Choroid plexus epithelial cell (primary cell): Measurements from ENCODE around the gene TNFAIP1.

Experiments
- DNase-seq: peaks from one replicate; pipeline ENCODE4 v3.0.0-alpha.2; 2010; ENCODE audit warnings: low read depth
- H3K4me3 ChIP-seq: 2 replicates; pipeline ENCODE4 v1.5.1; 2011; ENCODE audit warnings: low read depth, mild to moderate bottlenecking, control low read depth, low read length, moderate library complexity
- TF ChIP-seq, protein P1 (sequence below): conservative IDR thresholded peaks from 2 replicates; pipeline ENCODE4 v1.5.1; 2011; ENCODE audit warnings: low read depth, mild to moderate bottlenecking, control low read depth, inconsistent platforms, low read length, moderate library complexity

TNFAIP1 gene

DNA sequence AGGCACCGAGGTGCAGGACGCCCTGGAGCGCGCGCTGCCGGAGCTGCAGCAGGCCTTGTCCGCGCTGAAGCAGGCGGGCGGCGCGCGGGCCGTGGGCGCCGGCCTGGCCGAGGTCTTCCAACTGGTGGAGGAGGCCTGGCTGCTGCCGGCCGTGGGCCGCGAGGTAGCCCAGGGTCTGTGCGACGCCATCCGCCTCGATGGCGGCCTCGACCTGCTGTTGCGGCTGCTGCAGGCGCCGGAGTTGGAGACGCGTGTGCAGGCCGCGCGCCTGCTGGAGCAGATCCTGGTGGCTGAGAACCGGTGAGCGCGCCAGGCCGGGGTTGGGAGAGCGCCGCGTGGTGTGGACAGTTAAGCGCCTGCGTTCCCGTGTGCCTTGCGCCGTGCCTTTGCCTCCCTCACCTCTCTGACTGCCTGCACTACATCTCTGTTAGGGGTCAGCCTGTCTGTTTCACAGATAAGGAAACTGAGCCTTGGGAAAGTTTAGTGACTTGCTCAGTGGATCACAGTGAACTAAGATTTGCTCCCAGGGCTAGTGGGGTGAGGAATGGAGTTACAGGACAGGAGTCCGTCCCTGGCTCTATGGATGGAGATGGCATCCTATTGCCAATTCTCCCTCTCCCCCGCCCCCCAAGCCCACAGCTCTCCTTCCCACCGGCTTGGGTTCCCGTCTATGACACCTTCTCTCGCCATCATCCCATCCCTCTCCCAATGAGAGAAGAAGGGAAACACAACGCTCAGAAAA lies 36.8 kb downstream of the TNFAIP1 start:
- TF ChIP-seq, protein P1, sequence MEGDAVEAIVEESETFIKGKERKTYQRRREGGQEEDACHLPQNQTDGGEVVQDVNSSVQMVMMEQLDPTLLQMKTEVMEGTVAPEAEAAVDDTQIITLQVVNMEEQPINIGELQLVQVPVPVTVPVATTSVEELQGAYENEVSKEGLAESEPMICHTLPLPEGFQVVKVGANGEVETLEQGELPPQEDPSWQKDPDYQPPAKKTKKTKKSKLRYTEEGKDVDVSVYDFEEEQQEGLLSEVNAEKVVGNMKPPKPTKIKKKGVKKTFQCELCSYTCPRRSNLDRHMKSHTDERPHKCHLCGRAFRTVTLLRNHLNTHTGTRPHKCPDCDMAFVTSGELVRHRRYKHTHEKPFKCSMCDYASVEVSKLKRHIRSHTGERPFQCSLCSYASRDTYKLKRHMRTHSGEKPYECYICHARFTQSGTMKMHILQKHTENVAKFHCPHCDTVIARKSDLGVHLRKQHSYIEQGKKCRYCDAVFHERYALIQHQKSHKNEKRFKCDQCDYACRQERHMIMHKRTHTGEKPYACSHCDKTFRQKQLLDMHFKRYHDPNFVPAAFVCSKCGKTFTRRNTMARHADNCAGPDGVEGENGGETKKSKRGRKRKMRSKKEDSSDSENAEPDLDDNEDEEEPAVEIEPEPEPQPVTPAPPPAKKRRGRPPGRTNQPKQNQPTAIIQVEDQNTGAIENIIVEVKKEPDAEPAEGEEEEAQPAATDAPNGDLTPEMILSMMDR: no peak
- DNase-seq: peak; percentile 23
- H3K4me3 ChIP-seq: peak overlapping the region; percentile 56

DNA sequence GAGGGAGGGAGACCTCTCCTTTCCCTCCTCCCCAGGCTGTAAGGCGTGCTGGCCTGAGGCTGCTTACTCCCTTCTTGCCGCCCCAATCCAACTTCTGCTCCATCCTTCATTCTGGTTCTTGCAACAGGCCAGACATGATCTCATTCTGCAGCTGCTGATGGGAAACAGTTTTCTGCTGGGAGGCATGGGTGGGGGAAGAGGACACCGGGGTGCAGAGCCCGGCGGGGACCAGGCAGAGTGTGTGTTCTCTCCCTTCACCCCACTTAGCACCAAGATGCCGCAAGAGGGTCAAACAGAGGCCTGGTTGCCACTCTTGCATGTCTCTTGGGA lies 37.3 kb downstream of the TNFAIP1 start:
- TF ChIP-seq, protein P1: no peak
- no peak overlapping the region for H3K4me3 ChIP-seq
- DNase-seq: no peak

DNA sequence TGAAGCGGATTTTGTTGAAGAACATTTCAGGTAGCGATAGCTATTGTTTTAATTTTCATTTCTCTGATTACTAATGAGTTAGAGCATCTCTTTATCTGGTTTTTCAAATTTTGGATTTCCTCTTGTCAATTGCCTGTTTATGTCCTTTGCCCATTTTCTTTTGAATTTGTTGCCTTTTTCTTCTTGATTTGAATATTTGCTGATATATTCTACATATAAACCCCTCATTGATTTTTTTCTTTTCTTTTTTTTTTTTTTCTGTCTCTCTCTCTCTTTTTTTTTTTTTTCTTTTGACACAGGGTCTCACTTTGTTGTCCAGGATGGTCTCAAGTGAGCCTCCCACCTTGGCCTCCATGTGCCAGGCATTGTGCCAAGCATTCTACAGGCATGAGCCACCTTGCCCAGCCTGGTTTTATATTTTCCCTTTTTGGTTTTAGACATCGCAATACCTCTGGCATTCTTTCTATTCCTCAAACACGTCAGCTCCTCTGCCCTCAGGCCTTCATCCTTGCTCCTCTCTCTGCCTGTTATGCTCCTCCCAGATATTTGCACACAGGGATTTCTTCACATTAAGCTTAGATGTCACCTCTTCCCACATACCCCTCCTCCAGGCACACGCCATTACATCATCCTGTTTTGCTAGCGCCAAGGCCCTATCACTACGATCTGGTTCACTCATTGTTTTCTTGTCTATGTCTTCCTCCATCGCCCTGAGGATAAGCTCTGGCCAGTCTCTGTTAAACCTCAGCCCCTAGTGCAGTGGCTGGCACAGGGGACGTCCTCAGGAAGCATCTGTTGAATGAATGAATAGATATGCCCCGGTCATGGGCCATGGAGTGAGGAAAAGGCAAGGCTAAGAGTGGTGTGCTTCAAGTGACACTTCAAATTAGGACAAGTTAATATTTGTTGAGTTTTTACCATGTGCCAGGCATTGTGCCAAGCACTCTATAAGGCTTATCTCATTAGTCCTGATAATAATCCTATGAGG lies 44.5 kb downstream of the TNFAIP1 start:
- TF ChIP-seq, protein P1: no peak
- H3K4me3 ChIP-seq: no peak overlapping the region
- DNase-seq: peak; percentile 26

GRCh38 chr17:28381141-28381825 lies 45.7 kb downstream of the TNFAIP1 start:
- peak; percentile 14 for DNase-seq
- TF ChIP-seq, protein P1: peak; percentile 47
- no peak overlapping the region for H3K4me3 ChIP-seq

DNA sequence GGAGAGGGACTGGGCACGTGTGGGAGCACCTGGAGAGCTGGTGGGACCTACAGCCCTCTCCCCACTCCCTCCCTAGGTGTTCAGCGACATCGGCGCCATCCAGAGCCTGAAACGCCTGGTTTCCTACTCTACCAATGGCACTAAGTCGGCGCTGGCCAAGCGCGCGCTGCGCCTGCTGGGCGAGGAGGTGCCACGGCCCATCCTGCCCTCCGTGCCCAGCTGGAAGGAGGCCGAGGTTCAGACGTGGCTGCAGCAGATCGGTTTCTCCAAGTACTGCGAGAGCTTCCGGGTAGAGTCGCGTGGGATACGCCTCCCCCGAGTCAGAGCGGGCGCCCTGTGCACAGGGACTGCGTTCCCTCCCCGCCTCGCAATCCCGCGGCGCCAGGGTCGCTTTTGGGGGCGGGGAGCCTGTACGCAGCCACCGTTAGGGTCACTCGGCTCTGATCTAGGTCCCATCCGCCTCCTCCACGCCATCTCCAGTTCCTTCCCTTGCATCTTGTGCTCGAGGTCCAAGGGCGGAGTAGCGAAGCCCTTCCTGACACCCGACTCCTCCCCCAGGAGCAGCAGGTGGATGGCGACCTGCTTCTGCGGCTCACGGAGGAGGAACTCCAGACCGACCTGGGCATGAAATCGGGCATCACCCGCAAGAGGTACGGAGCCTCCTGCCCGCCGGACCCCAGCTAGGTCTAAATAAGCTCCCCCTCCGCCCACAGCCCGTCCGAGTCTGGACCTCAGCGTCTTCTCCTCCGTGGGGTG lies 48.9 kb downstream of the TNFAIP1 start:
- DNase-seq: no peak
- TF ChIP-seq, protein P1: no peak
- H3K4me3 ChIP-seq: peak overlapping the region; percentile 32

GRCh38 chr17:28385037-28385400 lies 49.5 kb downstream of the TNFAIP1 start:
- DNase-seq: no peak
- TF ChIP-seq, protein P1: no peak
- no peak overlapping the region for H3K4me3 ChIP-seq
